ENCODE data around the gene EZH2. TPM values are rescaled to one million over a fixed set of nuclear protein-coding genes. Genes with fewer than 3 reads are reported as not detected.

The EZH2 gene
- total RNA-seq, 1 donor from 2014 or later = 49.6 TPM

DNA sequence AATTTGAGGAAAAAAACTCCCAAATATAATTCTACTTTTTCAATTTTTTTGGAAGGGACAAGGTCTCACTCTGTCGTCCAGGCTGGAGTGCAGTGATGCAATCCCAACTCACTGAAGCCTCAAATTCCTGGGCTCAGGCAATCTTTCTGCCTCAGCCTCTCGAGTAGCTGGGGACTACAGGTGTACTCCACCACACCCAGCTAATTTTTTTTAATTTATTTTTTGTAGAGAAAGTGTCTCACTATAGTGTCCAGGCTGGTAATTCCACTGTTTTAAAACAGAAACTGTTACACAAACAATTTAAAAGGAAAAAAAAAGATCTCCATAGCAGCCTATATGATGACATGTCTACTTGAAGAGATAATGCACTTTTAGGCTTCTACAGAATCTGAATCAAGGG is 25.6 kb downstream of the EZH2 start:
- H3K27me3 Mint-ChIP-seq = no peaks in the 10 kb centered on the region
- no peak overlapping the region for H3K4me3 Mint-ChIP-seq
- peaks cover 19% of the 10 kb centered on the region for H3K4me1 Mint-ChIP-seq (ENCODE audit: unreplicated experiment)
- DNase-seq (ENCODE audit: extremely low spot score, unreplicated experiment) = no peak
- no peaks in the 10 kb centered on the region for H3K9me3 Mint-ChIP-seq
- TF ChIP-seq, protein P1, sequence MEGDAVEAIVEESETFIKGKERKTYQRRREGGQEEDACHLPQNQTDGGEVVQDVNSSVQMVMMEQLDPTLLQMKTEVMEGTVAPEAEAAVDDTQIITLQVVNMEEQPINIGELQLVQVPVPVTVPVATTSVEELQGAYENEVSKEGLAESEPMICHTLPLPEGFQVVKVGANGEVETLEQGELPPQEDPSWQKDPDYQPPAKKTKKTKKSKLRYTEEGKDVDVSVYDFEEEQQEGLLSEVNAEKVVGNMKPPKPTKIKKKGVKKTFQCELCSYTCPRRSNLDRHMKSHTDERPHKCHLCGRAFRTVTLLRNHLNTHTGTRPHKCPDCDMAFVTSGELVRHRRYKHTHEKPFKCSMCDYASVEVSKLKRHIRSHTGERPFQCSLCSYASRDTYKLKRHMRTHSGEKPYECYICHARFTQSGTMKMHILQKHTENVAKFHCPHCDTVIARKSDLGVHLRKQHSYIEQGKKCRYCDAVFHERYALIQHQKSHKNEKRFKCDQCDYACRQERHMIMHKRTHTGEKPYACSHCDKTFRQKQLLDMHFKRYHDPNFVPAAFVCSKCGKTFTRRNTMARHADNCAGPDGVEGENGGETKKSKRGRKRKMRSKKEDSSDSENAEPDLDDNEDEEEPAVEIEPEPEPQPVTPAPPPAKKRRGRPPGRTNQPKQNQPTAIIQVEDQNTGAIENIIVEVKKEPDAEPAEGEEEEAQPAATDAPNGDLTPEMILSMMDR (conservative IDR thresholded peaks at IDR 0.05) = no peak
- no peak overlapping the region for H3K27ac Mint-ChIP-seq
- no peaks in the 10 kb centered on the region for H3K36me3 Mint-ChIP-seq

GRCh38 chr7:148856891-148857290 is 27.2 kb downstream of the EZH2 start:
- Mint-ChIP-seq H3K36me3 (no peaks in the 10 kb centered on the region), H3K9me3 (no peaks in the 10 kb centered on the region), H3K4me1 (ENCODE audit: unreplicated experiment) (peaks cover 12% of the 10 kb centered on the region), H3K27ac (no peak overlapping the region), H3K27me3 (no peaks in the 10 kb centered on the region), H3K4me3 (no peak overlapping the region)
- no peak for DNase-seq (ENCODE audit: extremely low spot score, unreplicated experiment)
- TF ChIP-seq, protein P1 (conservative IDR thresholded peaks at IDR 0.05) = no peak

DNA sequence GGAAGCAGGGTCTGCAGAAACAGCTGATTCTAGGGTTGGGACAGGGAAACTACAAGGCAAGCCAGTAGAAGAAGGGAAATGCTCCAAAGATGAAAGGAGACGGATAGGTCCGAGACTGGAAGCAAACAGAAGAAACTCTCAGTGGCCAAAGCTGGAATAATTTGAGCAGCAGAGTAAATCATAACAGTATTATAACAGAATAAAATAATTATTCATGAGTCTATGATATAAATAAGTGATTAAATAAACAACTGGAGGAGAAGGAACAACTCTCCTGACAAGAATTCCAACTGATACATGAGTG is 27.6 kb downstream of the EZH2 start:
- no peak for DNase-seq (ENCODE audit: extremely low spot score, unreplicated experiment)
- peaks cover 11% of the 10 kb centered on the region for H3K4me1 Mint-ChIP-seq (ENCODE audit: unreplicated experiment)
- H3K4me3 Mint-ChIP-seq = no peak overlapping the region
- H3K27ac Mint-ChIP-seq = no peak overlapping the region
- TF ChIP-seq, protein P1 (conservative IDR thresholded peaks at IDR 0.05) = peak; percentile 28
- H3K9me3 Mint-ChIP-seq = no peaks in the 10 kb centered on the region
- H3K27me3 Mint-ChIP-seq = no peaks in the 10 kb centered on the region
- H3K36me3 Mint-ChIP-seq = no peaks in the 10 kb centered on the region

- TF ChIP-seq, protein P1 (conservative IDR thresholded peaks at IDR 0.05) = no peak
- Mint-ChIP-seq H3K36me3 (no peaks in the 10 kb centered on the region), H3K4me1 (ENCODE audit: unreplicated experiment) (peaks cover 16% of the 10 kb centered on the region), H3K27ac (no peak overlapping the region), H3K4me3 (no peak overlapping the region), H3K9me3 (no peaks in the 10 kb centered on the region), H3K27me3 (no peaks in the 10 kb centered on the region)
- no peak for DNase-seq (ENCODE audit: extremely low spot score, unreplicated experiment)
Measured at GRCh38 chr7:148854983-148855382, 29.1 kb downstream of the EZH2 start.

- no peaks in the 10 kb centered on the region for H3K9me3 Mint-ChIP-seq
- TF ChIP-seq, protein P1 (conservative IDR thresholded peaks at IDR 0.05) = no peak
- no peaks in the 10 kb centered on the region for H3K36me3 Mint-ChIP-seq
- no peak overlapping the region for H3K27ac Mint-ChIP-seq
- peaks cover 38% of the 10 kb centered on the region for H3K4me1 Mint-ChIP-seq (ENCODE audit: unreplicated experiment)
- H3K27me3 Mint-ChIP-seq = no peaks in the 10 kb centered on the region
- no peak overlapping the region for H3K4me3 Mint-ChIP-seq
- no peak for DNase-seq (ENCODE audit: extremely low spot score, unreplicated experiment)
Measured at GRCh38 chr7:148852272-148852671, 31.8 kb downstream of the EZH2 start.

DNA sequence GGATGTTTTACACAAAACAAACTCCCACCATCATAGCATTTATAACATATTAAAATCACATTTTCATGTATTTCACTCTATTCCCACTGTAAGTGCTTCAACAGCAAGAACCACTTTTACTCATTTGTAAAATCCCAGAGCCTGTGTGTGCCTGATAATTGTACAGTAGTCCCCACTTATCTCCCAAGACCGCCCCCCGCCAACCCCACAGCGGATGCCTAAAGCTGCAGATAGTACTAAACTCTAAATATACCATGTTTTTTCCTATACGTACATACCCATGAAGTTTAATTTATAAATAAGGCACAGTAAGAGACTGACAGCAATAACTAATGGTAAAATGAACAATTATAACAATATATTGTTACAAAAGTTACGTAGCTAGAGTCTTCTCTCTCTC is 33.5 kb downstream of the EZH2 start:
- Mint-ChIP-seq H3K9me3 (no peaks in the 10 kb centered on the region), H3K27ac (no peak overlapping the region), H3K27me3 (no peaks in the 10 kb centered on the region), H3K4me3 (no peak overlapping the region), H3K36me3 (peaks cover 3% of the 10 kb centered on the region), H3K4me1 (ENCODE audit: unreplicated experiment) (peaks cover 35% of the 10 kb centered on the region)
- TF ChIP-seq, protein P1 (conservative IDR thresholded peaks at IDR 0.05) = no peak
- DNase-seq (ENCODE audit: extremely low spot score, unreplicated experiment) = no peak

Data from type B pancreatic cell (in vitro differentiated cells).